ENCODE results near the gene ATG5.
"Not testable (repeated sequence)": the region's sequence is repeated elsewhere in the genome, so short reads cannot be mapped to it uniquely, and the experiment has no call there.

ATG5 gene

DNA sequence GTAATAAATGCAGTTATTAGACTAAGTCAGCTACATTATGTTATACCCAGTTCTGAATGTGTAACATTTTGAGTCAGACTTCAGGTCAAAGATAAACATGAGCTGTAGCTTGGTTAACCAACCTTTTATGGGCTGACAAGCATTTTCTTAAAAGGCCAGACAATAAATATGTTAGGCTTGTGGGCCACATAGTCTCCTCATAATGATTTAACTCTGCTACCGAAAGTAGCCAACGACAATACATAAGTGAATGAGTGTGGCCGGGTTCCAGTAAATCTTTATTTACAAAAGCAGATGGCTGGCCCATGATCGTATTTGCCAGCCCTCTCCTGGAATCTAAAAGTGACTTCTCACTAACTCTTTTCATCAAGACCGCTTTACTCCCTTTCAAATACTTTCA is 49.9 kb downstream of the ATG5 start:
- Histone ChIP-seq H3K9ac (ENCODE audit: low read length) (no peak overlapping the region), H3K9me3 (ENCODE audit: low read length) (no peaks in the 10 kb centered on the region), H3K4me3 (ENCODE audit: low read depth in 1 of 2, low read length in 2 of 2) (no peak overlapping the region), H3K4me1 (ENCODE audit: insufficient read depth, low read length) (peaks cover 33% of the 10 kb centered on the region), H3K36me3 (ENCODE audit: insufficient read depth, low read length) (no peaks in the 10 kb centered on the region), H3K27me3 (ENCODE audit: control insufficient read depth in 1 of 2, insufficient read depth in 2 of 2, low read length in 2 of 2) (no peaks in the 10 kb centered on the region), H3K27ac (ENCODE audit: low read depth, low read length) (no peak overlapping the region)

- Histone ChIP-seq H3K9me3 (ENCODE audit: low read length) (no peaks in the 10 kb centered on the region), H3K36me3 (ENCODE audit: insufficient read depth, low read length) (no peaks in the 10 kb centered on the region), H3K27ac (ENCODE audit: low read depth, low read length) (no peak overlapping the region), H3K9ac (ENCODE audit: low read length) (no peak overlapping the region), H3K27me3 (ENCODE audit: control insufficient read depth in 1 of 2, insufficient read depth in 2 of 2, low read length in 2 of 2) (no peaks in the 10 kb centered on the region), H3K4me3 (ENCODE audit: low read depth in 1 of 2, low read length in 2 of 2) (no peak overlapping the region), H3K4me1 (ENCODE audit: insufficient read depth, low read length) (peaks cover 33% of the 10 kb centered on the region)
These were observed 52.5 kb downstream of the ATG5 start for GRCh38 chr6:106273087-106273486.

- Histone ChIP-seq H3K9me3 (ENCODE audit: low read length) (no peaks in the 10 kb centered on the region), H3K36me3 (ENCODE audit: insufficient read depth, low read length) (no peaks in the 10 kb centered on the region)
These were observed 53.3 kb downstream of the ATG5 start for GRCh38 chr6:106272287-106272686.

DNA sequence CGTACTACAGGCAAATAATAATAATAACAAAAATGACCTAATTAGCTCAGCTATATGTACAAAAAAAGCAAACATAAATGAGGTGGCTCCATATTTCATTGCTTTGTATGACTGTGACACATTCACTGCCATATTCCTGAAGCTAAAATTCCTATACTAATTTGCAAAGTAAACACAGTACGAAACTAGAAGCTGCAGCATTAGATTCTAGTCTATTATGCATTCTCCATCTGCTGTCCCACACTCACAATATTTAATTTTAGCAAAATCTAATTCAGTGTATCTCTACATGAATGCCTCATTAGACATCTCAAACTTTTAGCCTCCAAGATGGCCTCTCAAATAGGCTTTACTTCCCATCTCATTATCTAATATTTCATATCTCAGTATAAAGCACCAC is 55.1 kb downstream of the ATG5 start:
- no peak overlapping the region for H3K9ac ChIP-seq (ENCODE audit: low read length)
- no peaks in the 10 kb centered on the region for H3K27me3 ChIP-seq (ENCODE audit: control insufficient read depth in 1 of 2, insufficient read depth in 2 of 2, low read length in 2 of 2)
- H3K36me3 ChIP-seq (ENCODE audit: insufficient read depth, low read length) = no peaks in the 10 kb centered on the region
- peaks cover 33% of the 10 kb centered on the region for H3K4me1 ChIP-seq (ENCODE audit: insufficient read depth, low read length)
- H3K27ac ChIP-seq (ENCODE audit: low read depth, low read length) = no peak overlapping the region
- no peak overlapping the region for H3K4me3 ChIP-seq (ENCODE audit: low read depth in 1 of 2, low read length in 2 of 2)
- no peaks in the 10 kb centered on the region for H3K9me3 ChIP-seq (ENCODE audit: low read length)

More at GRCh38 chr6:106272287-106272686, 53.3 kb downstream of the ATG5 start:
- H3K4me3 ChIP-seq (ENCODE audit: low read depth in 1 of 2, low read length in 2 of 2) = no peak overlapping the region
- H3K4me1 ChIP-seq (ENCODE audit: insufficient read depth, low read length) = peaks cover 33% of the 10 kb centered on the region
- no peaks in the 10 kb centered on the region for H3K27me3 ChIP-seq (ENCODE audit: control insufficient read depth in 1 of 2, insufficient read depth in 2 of 2, low read length in 2 of 2)
- H3K9ac ChIP-seq (ENCODE audit: low read length) = no peak overlapping the region
- H3K27ac ChIP-seq (ENCODE audit: low read depth, low read length) = no peak overlapping the region

DNA sequence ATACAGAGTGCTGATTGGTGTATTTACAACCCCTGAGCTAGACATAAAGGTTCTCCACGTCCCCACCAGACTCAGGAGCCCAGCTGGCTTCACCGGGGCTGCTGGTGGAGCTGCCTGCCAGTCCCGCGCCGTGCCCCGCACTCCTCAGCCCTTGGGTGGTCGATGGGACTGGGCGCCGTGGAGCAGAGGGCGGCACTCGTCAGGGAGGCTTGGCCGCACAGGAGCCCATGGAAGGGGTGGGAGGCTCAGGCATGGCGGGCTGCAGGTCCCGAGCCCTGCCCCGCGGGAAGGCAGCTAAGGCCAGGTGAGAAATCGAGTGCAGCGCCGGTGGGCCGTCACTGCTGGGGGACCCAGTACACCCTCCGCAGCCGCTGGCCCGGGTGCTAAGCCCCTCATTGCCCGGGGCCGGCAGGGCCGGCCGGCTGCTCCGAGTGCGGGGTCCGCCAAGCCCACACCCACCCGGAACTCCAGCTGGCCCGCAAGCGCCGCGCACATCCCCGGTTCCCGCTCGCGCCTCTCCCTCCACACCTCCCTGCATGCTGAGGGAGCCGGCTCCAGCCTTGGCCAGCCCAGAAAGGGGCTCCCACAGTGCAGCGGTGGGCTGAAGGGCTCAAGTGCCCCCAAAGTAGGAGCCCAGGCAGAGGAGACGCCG is 56.2 kb downstream of the ATG5 start:
- H3K4me1 ChIP-seq (ENCODE audit: insufficient read depth, low read length) = peaks cover 24% of the 10 kb centered on the region
- not testable (repeated sequence) for H3K27me3 ChIP-seq (ENCODE audit: control insufficient read depth in 1 of 2, insufficient read depth in 2 of 2, low read length in 2 of 2); H3K27ac ChIP-seq (ENCODE audit: low read depth, low read length); H3K9ac ChIP-seq (ENCODE audit: low read length); H3K4me3 ChIP-seq (ENCODE audit: low read depth in 1 of 2, low read length in 2 of 2); H3K9me3 ChIP-seq (ENCODE audit: low read length); H3K36me3 ChIP-seq (ENCODE audit: insufficient read depth, low read length)

GRCh38 chr6:106268500-106268899 is 57.1 kb downstream of the ATG5 start:
- H3K4me3 ChIP-seq (ENCODE audit: low read depth in 1 of 2, low read length in 2 of 2); H3K9ac ChIP-seq (ENCODE audit: low read length); H3K36me3 ChIP-seq (ENCODE audit: insufficient read depth, low read length); H3K9me3 ChIP-seq (ENCODE audit: low read length); H3K27ac ChIP-seq (ENCODE audit: low read depth, low read length); H3K27me3 ChIP-seq (ENCODE audit: control insufficient read depth in 1 of 2, insufficient read depth in 2 of 2, low read length in 2 of 2): not testable (repeated sequence)
- peaks cover 24% of the 10 kb centered on the region for H3K4me1 ChIP-seq (ENCODE audit: insufficient read depth, low read length)

DNA sequence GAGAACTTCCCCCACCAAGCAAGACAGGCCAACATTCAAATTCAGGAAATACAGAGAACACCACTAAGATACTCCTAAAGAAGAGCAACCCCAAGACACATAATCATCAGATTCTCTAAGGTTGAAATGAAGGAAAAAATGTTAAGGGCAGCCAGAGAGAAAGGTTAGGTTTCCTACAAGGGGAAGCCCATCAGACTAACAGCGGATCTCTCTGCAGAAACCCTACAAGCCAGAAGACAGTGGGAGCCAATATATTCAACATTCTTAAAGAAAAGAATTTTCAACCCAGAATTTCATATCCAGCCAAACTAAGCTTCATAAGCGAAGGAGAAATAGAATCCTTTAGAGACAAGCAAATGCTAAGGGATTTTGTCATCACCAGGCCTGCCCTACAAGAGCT is 61.1 kb downstream of the ATG5 start:
- not testable (repeated sequence) for H3K4me3 ChIP-seq (ENCODE audit: low read depth in 1 of 2, low read length in 2 of 2); H3K4me1 ChIP-seq (ENCODE audit: insufficient read depth, low read length); H3K9ac ChIP-seq (ENCODE audit: low read length); H3K27ac ChIP-seq (ENCODE audit: low read depth, low read length); H3K9me3 ChIP-seq (ENCODE audit: low read length); H3K36me3 ChIP-seq (ENCODE audit: insufficient read depth, low read length); H3K27me3 ChIP-seq (ENCODE audit: control insufficient read depth in 1 of 2, insufficient read depth in 2 of 2, low read length in 2 of 2)

GRCh38 chr6:106259748-106260147 is 65.8 kb downstream of the ATG5 start:
- not testable (repeated sequence) for H3K9ac ChIP-seq (ENCODE audit: low read length); H3K9me3 ChIP-seq (ENCODE audit: low read length); H3K4me3 ChIP-seq (ENCODE audit: low read depth in 1 of 2, low read length in 2 of 2); H3K36me3 ChIP-seq (ENCODE audit: insufficient read depth, low read length); H3K4me1 ChIP-seq (ENCODE audit: insufficient read depth, low read length); H3K27me3 ChIP-seq (ENCODE audit: control insufficient read depth in 1 of 2, insufficient read depth in 2 of 2, low read length in 2 of 2); H3K27ac ChIP-seq (ENCODE audit: low read depth, low read length)

- Histone ChIP-seq H3K27me3 (ENCODE audit: control insufficient read depth in 1 of 2, insufficient read depth in 2 of 2, low read length in 2 of 2) (no peaks in the 10 kb centered on the region), H3K9ac (ENCODE audit: low read length) (no peak overlapping the region), H3K27ac (ENCODE audit: low read depth, low read length) (no peak overlapping the region), H3K4me1 (ENCODE audit: insufficient read depth, low read length) (peaks cover 15% of the 10 kb centered on the region), H3K9me3 (ENCODE audit: low read length) (no peaks in the 10 kb centered on the region), H3K4me3 (ENCODE audit: low read depth in 1 of 2, low read length in 2 of 2) (no peak overlapping the region), H3K36me3 (ENCODE audit: insufficient read depth, low read length) (no peaks in the 10 kb centered on the region)
These were observed 66.8 kb downstream of the ATG5 start for GRCh38 chr6:106258726-106259125.

- H3K4me3 ChIP-seq (ENCODE audit: low read depth in 1 of 2, low read length in 2 of 2) = no peak overlapping the region
- no peaks in the 10 kb centered on the region for H3K27me3 ChIP-seq (ENCODE audit: control insufficient read depth in 1 of 2, insufficient read depth in 2 of 2, low read length in 2 of 2)
- no peaks in the 10 kb centered on the region for H3K9me3 ChIP-seq (ENCODE audit: low read length)
- H3K27ac ChIP-seq (ENCODE audit: low read depth, low read length) = no peak overlapping the region
- H3K9ac ChIP-seq (ENCODE audit: low read length) = no peak overlapping the region
- H3K36me3 ChIP-seq (ENCODE audit: insufficient read depth, low read length) = no peaks in the 10 kb centered on the region
- peaks cover 27% of the 10 kb centered on the region for H3K4me1 ChIP-seq (ENCODE audit: insufficient read depth, low read length)
These were observed 68.4 kb downstream of the ATG5 start for GRCh38 chr6:106257195-106257594.

DNA sequence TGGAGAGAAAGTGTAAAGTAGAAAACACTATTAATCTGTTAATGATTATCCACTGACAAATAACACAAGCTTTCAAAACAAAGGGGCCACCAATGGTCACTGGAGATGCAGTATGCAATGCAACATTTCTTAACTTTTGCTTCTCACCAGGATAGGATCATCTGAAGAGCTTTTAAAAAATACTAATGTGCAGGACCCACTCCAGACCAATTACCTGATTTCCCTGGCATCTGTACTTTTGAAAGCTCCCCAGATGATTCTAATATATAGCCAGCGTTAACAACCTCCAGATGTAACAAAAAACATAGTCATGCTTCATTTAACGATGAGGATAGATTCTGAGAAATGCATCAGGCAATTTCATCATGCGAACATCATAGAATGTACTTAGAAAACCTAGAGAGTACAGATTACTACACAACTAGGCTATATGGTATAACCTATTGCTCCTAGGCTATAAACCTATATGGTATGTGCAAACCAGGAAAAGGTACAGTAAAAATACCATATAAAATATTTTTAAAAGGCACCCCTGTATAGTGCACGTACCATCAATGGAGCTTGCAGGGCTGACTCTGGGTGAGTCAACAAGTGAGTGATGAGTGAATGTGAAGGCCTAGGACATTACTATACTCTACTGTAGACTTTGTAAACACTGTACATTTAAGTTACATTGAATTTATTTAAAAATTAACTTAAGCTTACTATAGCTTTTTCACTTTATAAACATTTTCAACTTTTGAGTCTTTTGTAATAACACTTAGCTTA is 69.2 kb downstream of the ATG5 start:
- Histone ChIP-seq H3K27me3 (ENCODE audit: control insufficient read depth in 1 of 2, insufficient read depth in 2 of 2, low read length in 2 of 2) (no peaks in the 10 kb centered on the region), H3K9ac (ENCODE audit: low read length) (no peak overlapping the region), H3K4me3 (ENCODE audit: low read depth in 1 of 2, low read length in 2 of 2) (no peak overlapping the region), H3K27ac (ENCODE audit: low read depth, low read length) (no peak overlapping the region), H3K36me3 (ENCODE audit: insufficient read depth, low read length) (no peaks in the 10 kb centered on the region), H3K9me3 (ENCODE audit: low read length) (no peaks in the 10 kb centered on the region), H3K4me1 (ENCODE audit: insufficient read depth, low read length) (peaks cover 25% of the 10 kb centered on the region)

- Histone ChIP-seq H3K27me3 (ENCODE audit: control insufficient read depth in 1 of 2, insufficient read depth in 2 of 2, low read length in 2 of 2) (no peaks in the 10 kb centered on the region), H3K9ac (ENCODE audit: low read length) (no peak overlapping the region), H3K9me3 (ENCODE audit: low read length) (no peaks in the 10 kb centered on the region), H3K4me1 (ENCODE audit: insufficient read depth, low read length) (peaks cover 18% of the 10 kb centered on the region), H3K36me3 (ENCODE audit: insufficient read depth, low read length) (no peaks in the 10 kb centered on the region), H3K27ac (ENCODE audit: low read depth, low read length) (no peak overlapping the region), H3K4me3 (ENCODE audit: low read depth in 1 of 2, low read length in 2 of 2) (no peak overlapping the region)
These were observed 70.3 kb downstream of the ATG5 start for GRCh38 chr6:106255306-106255705.
